Stimulated activated CD8-positive, alpha-beta memory T cell treated with anti-CD3 and anti-CD28 coated beads, Interleukin-7, amount 100 ng/mL, for 48 hours (primary cell): ENCODE results near the gene LIPT1.
"Not testable (repeated sequence)": the region's sequence is repeated elsewhere in the genome, so short reads cannot be mapped to it uniquely, and the experiment has no call there.

ENCODE experiments used
- DNase-seq, 2 donors: peaks; one replicate each; pipeline ENCODE4 v3.0.0-alpha.2; 2020; ENCODE audit warnings: low read depth in 1 of 2; ENCODE audit errors: extremely low read depth in 1 of 2

Gene LIPT1

DNA sequence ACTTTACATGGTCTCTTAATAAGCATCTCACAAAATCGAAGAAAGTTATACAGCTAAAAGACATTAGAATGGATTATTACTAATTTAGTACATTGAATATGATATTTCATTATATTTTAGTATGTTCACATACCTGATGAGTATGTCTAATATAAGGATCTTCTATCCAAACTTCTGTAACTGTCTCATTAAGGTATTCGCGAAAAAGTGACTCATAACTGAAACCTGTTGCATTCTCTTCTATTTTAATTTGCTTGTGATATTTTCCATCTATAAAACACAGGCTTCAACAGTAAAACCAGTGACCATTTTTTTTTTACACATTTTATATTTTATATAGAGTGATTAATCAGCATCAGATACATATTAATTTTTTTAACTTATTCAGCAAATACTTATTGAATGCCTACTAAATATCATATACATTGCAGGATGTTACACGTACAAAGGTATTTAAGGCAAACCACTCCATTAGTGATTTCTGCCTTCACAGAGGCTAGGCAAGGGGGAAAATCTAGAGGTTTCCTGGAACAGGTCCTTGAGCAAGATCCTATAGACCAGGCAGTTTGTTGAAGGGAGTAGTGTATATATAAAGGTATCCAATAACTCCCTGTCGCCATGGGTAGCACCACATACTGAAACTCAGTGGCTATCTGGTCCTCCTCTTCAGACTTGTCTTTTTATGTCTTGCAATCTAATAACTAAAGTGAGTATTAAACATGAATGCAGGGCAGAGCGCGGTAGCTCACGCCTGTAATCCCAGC, 16.8 kb downstream of the LIPT1 start:
- DNase-seq = no peak

DNA sequence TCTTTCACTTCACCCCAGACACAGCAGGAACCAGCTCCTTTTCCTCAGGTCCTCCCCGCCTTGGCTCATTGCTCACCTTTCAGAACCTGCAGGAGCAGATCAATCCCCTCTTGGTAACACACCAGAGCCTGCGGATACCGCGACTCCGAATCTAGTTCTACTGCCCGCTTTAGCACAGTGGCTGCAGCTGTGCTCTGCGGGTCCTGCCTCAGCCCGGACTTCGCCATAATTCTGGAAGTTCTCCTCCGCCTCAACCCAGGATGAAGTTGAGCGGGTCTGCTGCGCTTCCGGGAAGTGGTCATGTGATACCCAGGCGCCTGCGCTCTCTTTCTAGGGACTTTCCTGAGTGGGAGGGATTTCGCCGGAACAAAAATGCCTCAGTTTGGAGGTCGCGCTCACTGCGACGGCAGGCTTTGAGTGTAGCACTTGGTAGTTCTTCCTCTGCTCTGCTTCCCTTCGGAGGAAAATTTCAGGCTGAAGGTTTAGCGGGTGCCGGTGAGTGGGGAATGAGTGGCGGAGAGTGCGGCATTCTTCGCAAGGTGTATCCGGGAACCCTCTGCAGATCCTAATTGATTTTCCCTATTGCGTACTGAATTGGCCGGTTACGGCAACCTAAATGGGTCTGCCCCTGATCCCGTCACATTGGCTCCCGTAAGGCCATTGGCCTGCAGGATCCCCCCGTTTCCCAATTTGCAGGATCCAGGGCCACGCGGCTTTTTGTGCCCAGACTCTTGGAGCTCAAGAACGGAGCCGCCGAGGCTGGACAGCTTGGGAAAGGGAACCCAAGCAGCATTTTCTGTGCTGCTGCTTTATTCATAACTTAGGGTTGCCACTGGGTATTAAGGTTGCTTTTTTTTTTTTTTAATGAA, 26.2 kb downstream of the LIPT1 start, which contains the start of the genes MITD1 and MRPL30:
Gene MITD1 (minus strand): TSS at position 304 of the 869 bp plus-strand sequence. CDS start 77 bp downstream, at position 227.
Gene MRPL30 (plus strand): TSS at position 430 of the 869 bp plus-strand sequence. CDS start 5,020 bp downstream, outside the sequence.
- peak; percentile 69 to 78 for DNase-seq

DNA sequence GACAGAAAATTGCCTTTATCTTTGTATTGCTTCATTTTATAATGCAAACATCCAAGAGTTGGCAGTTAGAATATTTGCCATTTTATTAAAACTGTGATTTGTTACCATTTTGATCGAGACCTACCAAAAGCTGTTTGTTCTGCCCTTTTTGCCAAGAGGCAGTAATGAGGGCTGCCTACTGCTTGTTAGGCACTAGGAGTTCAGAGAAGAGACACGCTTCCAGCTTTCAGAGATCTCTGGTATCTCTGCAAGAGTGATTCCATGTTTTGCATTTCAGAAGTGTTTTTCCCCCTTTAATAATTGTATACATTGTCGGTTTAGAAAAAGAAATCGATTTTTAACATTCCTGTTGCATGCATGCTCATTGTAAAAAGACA, 26.8 kb downstream of the LIPT1 start:
- DNase-seq = no peak

DNA sequence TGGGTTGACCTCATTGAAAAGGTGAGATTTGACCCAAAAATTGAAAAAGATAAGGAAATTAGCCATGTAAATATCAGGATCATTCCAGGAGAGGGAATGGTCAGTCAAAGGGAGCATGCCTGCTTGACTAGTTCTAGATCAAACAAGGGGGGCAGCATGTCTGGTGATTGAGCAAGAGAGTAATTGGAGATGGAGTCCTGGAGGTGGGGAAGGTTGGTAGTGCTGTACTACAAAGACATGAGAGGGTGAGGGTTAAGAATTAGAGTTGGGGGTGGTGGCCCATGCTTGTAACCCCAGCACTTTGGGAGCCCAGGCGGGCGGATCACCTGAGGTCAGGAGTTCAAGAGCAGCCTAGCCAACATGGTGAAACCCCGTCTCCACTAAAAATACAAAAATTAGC, 28.3 kb downstream of the LIPT1 start:
- no peak for DNase-seq

DNA sequence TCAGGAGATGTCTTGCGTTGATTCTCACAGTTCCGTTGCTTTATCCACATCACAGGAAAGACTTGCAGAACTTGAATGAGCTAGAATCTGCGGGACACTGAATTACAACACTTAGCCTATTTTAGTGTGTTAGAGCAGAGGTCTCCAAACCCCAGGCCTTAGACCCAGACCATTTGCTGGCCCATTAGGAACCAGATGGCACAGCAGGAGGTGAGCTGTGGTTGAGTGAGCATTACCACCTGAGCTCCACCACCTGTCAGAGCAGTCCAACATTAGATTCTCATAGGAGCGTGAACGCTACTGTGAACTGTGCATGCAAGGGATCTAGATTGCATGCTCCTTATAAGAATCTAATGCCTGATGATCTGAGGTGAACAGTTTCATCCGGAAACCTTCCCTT, 30.0 kb downstream of the LIPT1 start:
- DNase-seq = no peak

DNA sequence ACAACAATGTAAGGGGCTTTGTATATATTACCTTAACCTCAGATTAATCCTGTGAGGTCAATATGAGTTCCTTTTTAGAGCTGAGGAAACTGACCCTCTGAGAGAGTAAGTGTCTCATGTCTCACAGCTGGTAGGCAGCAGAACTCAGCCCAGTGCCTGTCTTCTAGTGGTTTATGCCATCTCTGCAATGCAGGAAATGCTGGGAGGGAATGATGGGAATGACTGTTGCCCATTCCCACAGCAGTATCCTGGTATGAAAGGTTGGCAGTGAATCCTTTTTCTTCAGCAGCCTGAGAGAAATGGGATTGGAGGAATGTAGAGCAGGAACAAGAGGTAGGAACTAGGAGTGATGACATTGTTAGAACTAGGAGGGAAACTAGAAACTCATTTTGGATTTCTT, 32.2 kb downstream of the LIPT1 start:
- no peak for DNase-seq

DNA sequence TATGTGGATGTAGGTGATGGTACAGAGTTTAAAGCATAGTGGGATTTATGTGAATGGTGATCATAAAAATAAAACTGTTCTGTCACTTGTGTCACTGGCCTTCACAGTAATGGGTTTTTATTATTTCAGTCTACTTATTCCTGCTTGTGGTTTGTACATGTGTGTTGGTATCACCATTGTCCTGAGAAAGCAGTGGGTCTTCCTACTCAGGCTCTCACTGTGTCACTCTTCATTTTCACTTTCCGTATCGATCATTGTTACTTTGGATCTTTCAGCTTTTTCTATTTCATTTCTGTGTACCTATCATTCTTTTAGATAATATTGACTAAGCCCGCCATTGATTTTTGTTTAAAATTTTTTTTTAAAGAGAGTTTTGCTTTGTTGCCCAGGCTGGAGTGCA, 33.6 kb downstream of the LIPT1 start:
- DNase-seq = no peak

DNA sequence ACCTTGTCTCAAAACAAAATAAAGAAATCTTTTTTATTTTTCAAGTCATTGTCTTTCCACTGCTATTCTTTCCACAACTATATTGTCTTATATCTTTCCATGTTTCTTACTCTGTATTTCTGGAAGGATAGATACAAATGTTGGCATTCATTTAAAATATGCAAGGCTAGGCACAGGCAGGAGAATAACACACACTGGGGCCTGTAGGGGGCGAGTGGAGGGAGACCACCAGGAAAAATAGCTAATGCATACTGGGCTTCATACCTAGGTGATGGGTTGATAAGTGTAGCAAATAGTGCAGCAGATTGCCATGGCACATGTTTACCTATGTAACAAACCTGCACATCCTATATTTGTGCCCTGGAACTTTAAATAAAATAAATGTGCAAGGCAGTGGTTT, 35.8 kb downstream of the LIPT1 start:
- no peak for DNase-seq

DNA sequence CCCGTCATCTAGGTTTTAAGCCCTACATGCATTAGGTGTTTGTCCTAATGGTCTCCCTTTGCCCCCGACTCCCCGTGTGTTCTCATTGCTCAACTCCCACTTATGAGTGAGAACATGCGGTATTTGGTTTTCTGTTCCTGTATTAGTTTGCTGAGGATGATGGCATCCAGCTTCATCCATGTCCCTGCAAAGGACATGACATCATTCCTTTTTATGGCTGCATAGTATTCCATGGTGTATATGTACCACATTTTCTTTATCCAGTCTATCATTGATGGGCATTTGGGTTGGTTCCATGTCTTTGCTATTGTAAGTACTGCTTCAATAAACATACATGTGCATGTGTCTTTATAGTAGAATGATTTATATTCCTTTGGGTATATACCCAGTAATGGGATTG, 37.6 kb downstream of the LIPT1 start:
- not testable (repeated sequence) for DNase-seq

DNA sequence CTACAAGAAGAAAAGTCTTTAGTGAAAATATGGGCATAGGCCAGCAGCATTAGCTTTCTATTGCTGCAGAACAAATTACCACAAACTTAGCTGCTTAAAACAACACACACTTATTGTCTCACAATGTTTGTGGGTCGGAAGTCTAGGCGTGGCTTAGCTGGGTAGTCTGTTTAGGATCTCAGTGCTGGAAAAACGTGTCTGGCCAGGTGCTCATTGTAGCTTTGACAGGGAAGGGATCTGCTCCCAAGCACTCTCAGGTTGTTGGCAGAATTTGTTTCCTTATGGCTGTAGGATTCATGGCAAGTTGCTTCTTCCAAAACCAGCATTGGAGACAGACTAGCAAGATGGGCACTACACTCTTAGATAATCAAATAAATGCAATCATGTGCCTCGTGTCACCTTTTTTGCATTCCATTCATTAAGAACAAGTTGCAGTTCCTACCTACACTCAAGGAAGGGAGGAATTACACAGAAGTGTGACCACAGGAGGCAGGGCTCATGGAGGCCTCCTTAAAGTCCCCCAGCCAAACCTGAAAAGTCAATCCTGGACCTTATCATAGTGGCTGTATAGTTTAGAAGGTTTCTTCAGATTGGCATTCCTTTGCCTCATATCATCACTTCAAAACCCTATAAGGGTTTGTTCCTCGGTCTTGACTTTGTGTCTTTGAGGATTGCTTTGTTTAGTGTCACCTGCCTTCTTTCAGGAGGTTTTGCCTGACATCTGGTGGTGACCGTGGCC, 43.5 kb downstream of the LIPT1 start:
- DNase-seq = no peak

DNA sequence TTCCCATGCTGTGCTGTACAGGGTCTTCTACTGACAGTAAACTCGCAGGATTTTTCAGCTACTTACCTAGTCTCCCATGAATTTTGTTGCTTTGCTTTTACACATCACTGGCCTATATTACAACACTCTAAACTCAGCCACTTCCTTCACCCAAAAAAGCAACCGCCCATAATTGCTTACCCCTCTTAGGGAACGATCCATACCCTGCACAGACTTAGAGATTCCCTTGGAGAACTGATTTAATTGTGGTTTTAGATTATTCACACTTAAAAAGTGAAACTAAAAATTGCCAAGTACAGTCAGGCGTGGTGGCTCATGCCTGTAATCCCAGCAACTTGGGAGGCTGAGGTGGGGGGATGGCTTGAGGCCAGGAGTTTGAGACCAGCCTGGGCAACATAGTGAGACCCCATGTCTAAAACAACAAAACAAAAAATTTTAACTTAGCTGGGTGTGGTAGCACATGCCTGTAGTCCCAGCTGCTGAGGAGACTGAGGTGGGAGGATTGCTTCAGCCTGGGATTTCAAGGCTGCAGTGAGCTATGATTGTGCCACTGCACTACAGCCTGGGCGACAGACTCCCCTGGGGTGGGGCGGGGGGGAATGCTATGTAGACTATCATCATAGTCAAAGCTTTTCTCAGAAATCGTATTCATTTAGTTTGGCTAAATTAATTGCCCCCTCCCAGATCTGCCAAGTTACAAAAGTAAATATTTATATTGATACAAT, 45.5 kb downstream of the LIPT1 start:
- DNase-seq = no peak

DNA sequence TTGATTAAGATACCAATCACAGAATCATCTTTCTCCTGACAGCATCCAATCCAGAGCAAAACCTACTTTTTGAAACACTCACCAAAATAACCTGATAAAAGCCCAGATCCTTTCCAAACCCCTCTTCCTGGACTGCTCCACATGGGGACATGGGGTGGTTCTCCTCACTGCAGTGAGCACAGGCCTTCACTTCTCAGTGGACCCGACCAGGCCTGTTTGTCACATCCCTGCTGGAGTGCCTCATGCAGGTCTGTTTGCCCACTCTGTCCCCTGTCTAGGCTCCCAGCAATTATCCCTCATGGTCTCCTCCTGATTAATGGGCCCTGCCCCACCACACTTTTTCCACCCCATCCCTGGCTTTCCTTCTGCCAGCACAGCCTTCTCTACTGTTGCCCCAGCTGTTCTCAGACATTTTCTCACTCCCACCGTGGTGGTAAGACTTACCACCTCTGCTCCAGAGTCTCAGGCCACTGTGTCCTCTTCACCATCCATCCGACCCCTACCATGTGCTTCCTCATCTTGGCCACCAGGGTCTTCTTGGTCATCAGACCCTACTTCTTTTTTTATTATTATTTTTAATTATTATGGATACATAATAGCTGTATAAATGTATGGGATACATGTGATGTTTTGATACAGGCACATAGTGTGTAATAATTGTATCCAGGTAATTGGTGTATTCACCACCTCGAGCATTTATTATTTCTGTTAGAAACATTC, 47.4 kb downstream of the LIPT1 start:
- no peak for DNase-seq

DNA sequence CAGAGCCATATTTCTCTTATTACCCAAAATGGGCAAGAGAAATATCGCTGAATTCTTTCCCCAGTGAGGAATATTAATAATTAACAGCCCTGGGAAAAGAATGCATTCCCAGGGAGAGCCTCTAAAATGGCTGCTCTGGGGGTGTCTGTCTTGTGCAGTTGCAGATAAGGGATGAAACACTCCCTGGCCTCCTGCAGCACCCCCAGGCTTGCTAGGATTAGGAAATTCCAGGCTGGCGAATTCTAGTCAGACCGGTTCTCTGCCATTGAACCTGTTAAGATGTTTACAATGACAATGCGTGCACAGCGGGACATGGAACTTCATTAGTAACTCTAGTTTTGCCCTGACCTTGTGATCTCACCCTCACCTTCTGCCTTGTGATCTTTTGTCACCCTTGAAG, 50.7 kb downstream of the LIPT1 start:
- DNase-seq = no peak
